Keratinocyte (primary cell): ENCODE data around the gene SLC22A24. TPM values are rescaled to one million over a fixed set of nuclear protein-coding genes. Genes with fewer than 3 reads are reported as not detected.

Experiments
- DNase-seq: peaks from one replicate; pipeline ENCODE4 v3.0.0-alpha.2; 2011; ENCODE audit warnings: low read depth, missing footprints, low spot score
- FAIRE-seq: peaks from 2 replicates; lab custom pipeline; 2011; peaks lifted over from hg19 to GRCh38; lab: Jason Lieb, UNC
- H2AFZ ChIP-seq: 2 replicates; pipeline ENCODE4 v1.6.0; 2012; ENCODE audit warnings: low read length, control low read depth, inconsistent platforms; ENCODE audit not compliant: control insufficient read depth
- H3K27ac ChIP-seq: 2 replicates; pipeline ENCODE4 v1.5.1; 2011; ENCODE audit warnings: low read length; ENCODE audit not compliant: control insufficient read depth, insufficient read depth
- H3K27me3 ChIP-seq: 3 replicates; pipeline ENCODE4 v1.6.0; 2011; ENCODE audit warnings: low read length; ENCODE audit not compliant: control insufficient read depth, insufficient read depth; ENCODE audit errors: extremely low read depth
- H3K36me3 ChIP-seq, 2 experiments: 2 replicates in 1 of 2; 3 replicates in 1 of 2; pipeline ENCODE4 v1.5.1; 2011; ENCODE audit warnings: low read length in 2 of 2, mild to moderate bottlenecking in 1 of 2; ENCODE audit not compliant: control insufficient read depth in 2 of 2, insufficient read depth in 2 of 2; ENCODE audit errors: extremely low read depth in 1 of 2
- H3K4me1 ChIP-seq: 3 replicates; pipeline ENCODE4 v1.5.1; 2011; ENCODE audit warnings: low read length; ENCODE audit not compliant: control insufficient read depth, insufficient read depth; ENCODE audit errors: extremely low read depth
- H3K4me2 ChIP-seq: 3 replicates; pipeline ENCODE4 v1.6.0; 2011; ENCODE audit warnings: low read depth, low read length; ENCODE audit not compliant: control insufficient read depth, insufficient read depth; ENCODE audit errors: extremely low read depth
- H3K4me3 ChIP-seq, 3 experiments: fragments of 200-600 bp in 1 of 3; sonication (generic) in 1 of 3; 2 replicates in 2 of 3; 3 replicates in 1 of 3; pipeline ENCODE4 v1.5.1; 2011 to 2016; ENCODE audit warnings: low read length in 3 of 3, mild to moderate bottlenecking in 3 of 3, control low read depth in 2 of 3, inconsistent platforms in 1 of 3, low read depth in 1 of 3, mixed read lengths in 1 of 3, mixed run types in 1 of 3, moderate library complexity in 1 of 3; ENCODE audit not compliant: control insufficient read depth in 2 of 3, insufficient read depth in 2 of 3; ENCODE audit errors: extremely low read depth in 1 of 3
- H3K79me2 ChIP-seq: 2 replicates; pipeline ENCODE4 v1.6.0; 2012; ENCODE audit warnings: low read length; ENCODE audit not compliant: control insufficient read depth, insufficient read depth
- H3K9ac ChIP-seq: 3 replicates; pipeline ENCODE4 v1.6.0; 2011; ENCODE audit warnings: low read length; ENCODE audit not compliant: control insufficient read depth, insufficient read depth; ENCODE audit errors: extremely low read depth
- H3K9me1 ChIP-seq: 3 replicates; pipeline ENCODE4 v1.6.0; 2011; ENCODE audit warnings: low read length; ENCODE audit not compliant: control insufficient read depth, insufficient read depth; ENCODE audit errors: extremely low read depth
- H3K9me3 ChIP-seq: 2 replicates; pipeline ENCODE4 v1.5.1; 2012; ENCODE audit warnings: low read depth, low read length; ENCODE audit not compliant: control insufficient read depth
- H4K20me1 ChIP-seq: 3 replicates; pipeline ENCODE4 v1.6.0; 2011; ENCODE audit warnings: low read length; ENCODE audit not compliant: control insufficient read depth, insufficient read depth; ENCODE audit errors: extremely low read depth
- EZH2 ChIP-seq: IDR thresholded peaks from one replicate; pipeline ENCODE4 v1.6.1; 2012; ENCODE audit warnings: inconsistent platforms, mild to moderate bottlenecking, low read length, moderate library complexity
- dilution Hi-C: fragments of 300-500 bp; cut with MboI; formaldehyde crosslinking; loops from one replicate; pipeline ENCODE4 v1.7.0; 2020; ENCODE audit warnings: low sequenced_read_pairs; ENCODE audit not compliant: extremely low pct_ligation_motif_present
- polyA plus RNA-seq, 5 experiments: library from polyadenylated mRNA; depleted of rRNA in 3 of 5; stranded (reverse) in 3 of 5; stranded (forward) in 1 of 5; unstranded in 1 of 5; fragments of >200 nt; gene quantifications; 1 replicate in 1 of 5; 2 replicates in 3 of 5; 3 replicates in 1 of 5; pipeline versions ENCODE4 v1.2.1 to v1.2.3, GENCODE V29; 2011 to 2012; ENCODE audit warnings: missing spikeins in 2 of 5, low read depth in 1 of 5, low replicate concordance in 1 of 5
- TF ChIP-seq, protein P1 (sequence below), 3 experiments: IDR thresholded peaks in 1 of 3; conservative IDR thresholded peaks in 1 of 3; optimal IDR thresholded peaks in 1 of 3; 2 replicates in 2 of 3; 3 replicates in 1 of 3; pipeline versions ENCODE3 to v1.5.1; 2011; ENCODE audit warnings: low read length in 3 of 3, mild to moderate bottlenecking in 3 of 3, moderate library complexity in 2 of 3, control low read depth in 1 of 3, inconsistent platforms in 1 of 3; ENCODE audit not compliant: insufficient read depth in 2 of 3; ENCODE audit errors: extremely low read depth in 1 of 3

SLC22A24 gene
- polyA plus RNA-seq, 1 donor (not counting 4 experiments of a cell fraction or from before 2014, with no cell fraction given) = not detected

DNA sequence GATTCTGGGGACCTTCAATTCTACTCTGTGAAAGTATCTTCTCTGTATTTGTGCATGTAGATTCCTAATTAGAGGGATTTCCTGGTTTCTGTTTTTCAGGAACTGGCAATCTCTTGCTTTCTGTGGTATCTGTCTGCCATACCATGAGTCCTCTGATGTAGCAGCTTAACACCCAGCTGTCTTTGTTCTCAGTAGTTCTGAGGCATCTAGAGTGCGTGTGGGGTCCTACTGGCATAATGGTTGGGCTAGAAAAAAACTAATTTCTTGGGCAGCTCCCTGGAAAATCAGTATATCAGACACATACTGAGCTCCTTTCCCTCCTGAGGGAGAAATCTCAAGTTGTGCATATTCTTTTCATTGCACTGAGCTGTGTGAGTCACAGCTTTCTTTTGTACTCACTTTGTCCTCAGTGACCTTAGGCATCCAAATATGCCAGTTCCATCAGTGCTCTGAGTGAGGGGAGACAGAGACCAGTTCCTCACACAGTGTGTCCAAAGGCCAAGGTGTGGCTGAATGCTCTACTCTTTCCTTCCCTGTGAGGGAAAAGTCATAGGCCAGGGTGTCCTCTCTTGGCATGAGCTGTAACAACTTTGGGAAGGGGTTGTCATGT is 35.5 kb upstream of the SLC22A24 start:
- H3K36me3 ChIP-seq = no peaks in the 10 kb centered on the region
- no peaks in the 10 kb centered on the region for H3K9me1 ChIP-seq
- H3K79me2 ChIP-seq = no peaks in the 10 kb centered on the region
- H3K4me3 ChIP-seq = no peak overlapping the region
- H3K4me1 ChIP-seq = no peaks in the 10 kb centered on the region
- DNase-seq (no peak), FAIRE-seq (no peak)
- no peak overlapping the region for H3K27ac ChIP-seq
- H2AFZ ChIP-seq = no peak overlapping the region
- H3K9me3 ChIP-seq = no peaks in the 10 kb centered on the region
- no peaks in the 10 kb centered on the region for H4K20me1 ChIP-seq
- dilution Hi-C loops = no loop called here
- TF ChIP-seq EZH2 = no peak
- TF ChIP-seq, protein P1, sequence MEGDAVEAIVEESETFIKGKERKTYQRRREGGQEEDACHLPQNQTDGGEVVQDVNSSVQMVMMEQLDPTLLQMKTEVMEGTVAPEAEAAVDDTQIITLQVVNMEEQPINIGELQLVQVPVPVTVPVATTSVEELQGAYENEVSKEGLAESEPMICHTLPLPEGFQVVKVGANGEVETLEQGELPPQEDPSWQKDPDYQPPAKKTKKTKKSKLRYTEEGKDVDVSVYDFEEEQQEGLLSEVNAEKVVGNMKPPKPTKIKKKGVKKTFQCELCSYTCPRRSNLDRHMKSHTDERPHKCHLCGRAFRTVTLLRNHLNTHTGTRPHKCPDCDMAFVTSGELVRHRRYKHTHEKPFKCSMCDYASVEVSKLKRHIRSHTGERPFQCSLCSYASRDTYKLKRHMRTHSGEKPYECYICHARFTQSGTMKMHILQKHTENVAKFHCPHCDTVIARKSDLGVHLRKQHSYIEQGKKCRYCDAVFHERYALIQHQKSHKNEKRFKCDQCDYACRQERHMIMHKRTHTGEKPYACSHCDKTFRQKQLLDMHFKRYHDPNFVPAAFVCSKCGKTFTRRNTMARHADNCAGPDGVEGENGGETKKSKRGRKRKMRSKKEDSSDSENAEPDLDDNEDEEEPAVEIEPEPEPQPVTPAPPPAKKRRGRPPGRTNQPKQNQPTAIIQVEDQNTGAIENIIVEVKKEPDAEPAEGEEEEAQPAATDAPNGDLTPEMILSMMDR (optimal IDR thresholded peaks at IDR 0.05 in 1 of 3, IDR thresholded peaks at IDR 0.05 in 1 of 3, conservative IDR thresholded peaks at IDR 0.05 in 1 of 3; ENCODE audit: extremely low read depth in 1 of 3, insufficient read depth in 2 of 3, low read length in 3 of 3) = no peak
- H3K27me3 ChIP-seq = no peaks in the 10 kb centered on the region
- no peak overlapping the region for H3K9ac ChIP-seq
- H3K4me2 ChIP-seq = no peak overlapping the region

DNA sequence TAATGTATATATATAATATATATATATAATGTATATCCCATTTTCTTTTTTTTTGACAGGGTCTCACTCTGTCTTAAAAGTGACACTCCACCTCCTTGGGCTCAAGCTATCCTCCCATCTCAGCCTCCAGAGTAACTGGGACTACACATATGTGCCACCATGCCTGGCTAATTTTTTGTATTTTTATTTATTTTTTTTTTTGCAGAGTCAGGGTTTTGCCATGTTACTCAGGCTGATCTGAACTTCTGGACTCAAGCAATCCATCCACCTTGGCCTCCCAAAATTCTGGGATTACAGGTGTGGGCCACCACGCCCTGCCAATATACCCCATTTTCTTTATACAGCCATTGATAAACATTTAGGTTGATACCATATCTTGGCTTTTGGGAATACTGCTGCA is 33.9 kb upstream of the SLC22A24 start:
- no peaks in the 10 kb centered on the region for H3K27me3 ChIP-seq
- no peak overlapping the region for H3K4me3 ChIP-seq
- DNase-seq (no peak), FAIRE-seq (no peak)
- H3K4me2 ChIP-seq = no peak overlapping the region
- H3K9me1 ChIP-seq = no peaks in the 10 kb centered on the region
- H3K9ac ChIP-seq = no peak overlapping the region
- H3K4me1 ChIP-seq = no peaks in the 10 kb centered on the region
- H3K36me3 ChIP-seq = no peaks in the 10 kb centered on the region
- H4K20me1 ChIP-seq = no peaks in the 10 kb centered on the region
- H2AFZ ChIP-seq = no peak overlapping the region
- dilution Hi-C loops = no loop called here
- H3K9me3 ChIP-seq = no peaks in the 10 kb centered on the region
- no peak overlapping the region for H3K27ac ChIP-seq
- TF ChIP-seq EZH2 = no peak
- TF ChIP-seq, protein P1 (optimal IDR thresholded peaks at IDR 0.05 in 1 of 3, IDR thresholded peaks at IDR 0.05 in 1 of 3, conservative IDR thresholded peaks at IDR 0.05 in 1 of 3; ENCODE audit: extremely low read depth in 1 of 3, insufficient read depth in 2 of 3, low read length in 3 of 3) = no peak
- no peaks in the 10 kb centered on the region for H3K79me2 ChIP-seq
